ENCODE data around the gene TM9SF2.
A peak's percentile ranks its signal among the peaks of the same experiment; 100 is the strongest.

The TM9SF2 gene

DNA sequence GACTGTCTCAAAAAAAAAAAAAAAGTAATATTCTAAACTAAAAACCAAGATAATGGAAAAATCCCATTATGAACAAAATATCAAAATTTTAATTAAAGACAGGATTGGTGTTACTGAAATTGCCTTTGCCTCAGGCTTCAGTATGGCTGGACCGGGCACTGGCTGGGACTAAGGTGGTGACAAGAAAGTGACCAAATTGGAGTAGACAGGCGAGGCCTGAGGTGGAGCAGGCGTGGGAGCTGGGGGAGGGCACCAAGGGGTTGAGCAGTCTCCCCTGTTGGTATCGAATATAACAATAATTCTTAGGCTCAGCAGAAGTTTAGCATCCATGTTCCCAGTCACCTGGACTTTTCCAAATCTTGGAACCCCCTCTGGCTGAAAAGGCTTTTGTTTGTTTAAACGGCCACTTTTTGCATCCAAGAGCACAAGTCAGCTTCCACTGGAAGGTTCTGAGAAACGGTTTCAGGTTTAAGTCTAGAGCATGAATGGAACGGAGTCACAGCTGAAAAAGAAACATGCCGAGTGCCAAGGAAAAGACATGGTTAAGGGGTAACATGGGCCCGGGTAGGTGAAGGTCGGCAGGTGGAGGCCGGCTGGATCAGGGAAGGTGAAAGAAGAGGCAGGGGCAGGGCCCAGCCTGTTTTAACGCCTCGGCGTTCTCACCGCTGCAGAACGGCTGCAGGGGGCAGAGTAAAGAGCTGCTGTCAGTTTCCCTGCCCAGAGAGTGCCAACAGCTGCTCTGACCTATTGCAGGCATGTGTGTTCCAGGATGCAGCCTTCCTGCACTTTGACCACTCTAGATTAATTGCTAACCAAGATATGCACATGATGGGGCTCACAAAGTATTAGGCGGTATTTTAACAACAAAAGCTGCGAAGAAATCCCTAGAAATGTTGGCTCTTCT, 104.4 kb downstream of the TM9SF2 start:
- no peak for DNase-seq (ENCODE audit: low read depth, low spot score)
- Histone ChIP-seq H3K9ac (ENCODE audit: insufficient read length) (peak overlapping the region; percentile 59), H3K36me3 (ENCODE audit: insufficient read depth, low read length) (no peaks in the 10 kb centered on the region), H3K27ac (no peak overlapping the region), H3K9me3 (ENCODE audit: low read depth, low read length) (no peaks in the 10 kb centered on the region), H3K4me3 (peak overlapping the region; percentile 95)
- TF ChIP-seq POLR2AphosphoS5 (IDR thresholded peaks at IDR 0.05; ENCODE audit: borderline replicate concordance, low read depth, low read length) (no peak), EZH2 (IDR thresholded peaks at IDR 0.05) (no peak), FOXP2 (optimal IDR thresholded peaks at IDR 0.05; ENCODE audit: control extremely low read depth, extremely low read length, insufficient read depth) (no peak)

DNA sequence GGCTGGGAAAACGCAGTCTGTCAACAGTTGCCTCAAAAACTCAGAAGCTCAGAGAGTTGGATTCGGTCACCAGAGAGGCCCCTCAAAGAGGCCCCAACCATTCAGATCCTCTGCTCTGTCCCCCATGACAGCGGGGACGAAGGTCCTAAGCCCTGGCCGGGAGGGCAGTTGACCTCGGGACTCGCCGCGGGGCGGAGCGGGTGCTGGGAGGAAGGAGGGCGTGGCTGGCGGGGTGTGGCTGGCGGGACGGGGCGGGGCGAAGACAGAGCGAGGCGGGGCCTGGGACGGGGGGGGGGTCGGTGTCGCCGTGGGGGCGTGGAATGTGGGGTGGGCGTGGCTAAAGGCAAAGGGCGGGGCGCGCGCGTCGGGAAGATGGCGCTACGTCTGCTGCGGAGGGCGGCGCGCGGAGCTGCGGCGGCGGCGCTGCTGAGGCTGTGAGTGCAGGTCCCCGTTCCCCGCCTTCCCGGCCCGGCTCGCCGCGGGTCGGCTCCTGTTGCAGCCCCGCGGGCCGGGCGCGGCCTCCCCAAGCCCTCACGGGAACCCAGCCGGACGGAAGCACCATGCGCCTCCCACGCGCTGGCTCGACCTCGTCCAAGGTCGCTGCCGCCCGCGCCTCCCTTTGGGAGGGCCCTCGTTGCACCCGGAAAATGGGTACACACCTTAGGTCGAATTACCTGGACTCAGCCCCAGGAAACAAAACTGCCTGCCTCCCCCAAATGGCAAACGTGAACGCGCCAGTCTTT, 105.2 kb downstream of the TM9SF2 start, which contains the start of gene CLYBL:
CLYBL (plus strand) TSS at position 367 of the 743 bp plus-strand sequence.
- Histone ChIP-seq H3K4me3 (peak within 1 kb of the TSS; percentile 95), H3K36me3 (ENCODE audit: insufficient read depth, low read length) (no peaks in the 10 kb centered on the region), H3K9me3 (ENCODE audit: low read depth, low read length) (no peaks in the 10 kb centered on the region), H3K9ac (ENCODE audit: insufficient read length) (peak within 1 kb of the TSS; percentile 91), H3K27ac (peak within 1 kb of the TSS; percentile 34; the same call in 1 of the 2 replicates)
- DNase-seq (ENCODE audit: low read depth, low spot score), result no peak
- TF ChIP-seq POLR2AphosphoS5 (IDR thresholded peaks at IDR 0.05; ENCODE audit: borderline replicate concordance, low read depth, low read length) (peak; percentile 68; the same call in 1 of the 2 replicates), FOXP2 (optimal IDR thresholded peaks at IDR 0.05; ENCODE audit: control extremely low read depth, extremely low read length, insufficient read depth) (no peak)

DNA sequence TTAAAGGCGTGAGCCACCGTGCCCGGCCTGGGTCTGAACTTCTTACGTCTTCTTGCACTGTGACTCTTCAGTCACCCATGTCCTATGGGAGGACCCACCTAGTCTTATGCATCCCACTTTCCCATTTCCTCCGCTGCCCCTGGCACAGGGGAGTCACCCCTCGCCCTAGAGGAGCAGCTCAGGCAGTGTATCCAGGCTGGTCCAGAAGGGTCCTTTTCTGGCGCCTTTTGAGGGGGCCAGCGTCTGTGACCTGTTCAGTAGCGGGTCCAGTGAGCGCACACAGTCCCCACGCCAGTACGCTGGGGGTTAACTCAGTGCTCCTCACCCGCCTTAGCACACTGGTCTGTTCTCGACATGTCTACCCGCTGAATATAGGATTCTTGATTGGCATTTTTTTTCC, 107.1 kb downstream of the TM9SF2 start:
- no peak overlapping the region for H3K9ac ChIP-seq (ENCODE audit: insufficient read length)
- no peak overlapping the region for H3K27ac ChIP-seq
- TF ChIP-seq POLR2AphosphoS5 (IDR thresholded peaks at IDR 0.05; ENCODE audit: borderline replicate concordance, low read depth, low read length), result no peak
- no peak for TF ChIP-seq EZH2 (IDR thresholded peaks at IDR 0.05)
- no peak for TF ChIP-seq FOXP2 (optimal IDR thresholded peaks at IDR 0.05; ENCODE audit: control extremely low read depth, extremely low read length, insufficient read depth)
- no peaks in the 10 kb centered on the region for H3K9me3 ChIP-seq (ENCODE audit: low read depth, low read length)
- H3K4me3 ChIP-seq, result no peak overlapping the region
- DNase-seq (ENCODE audit: low read depth, low spot score), result no peak
- H3K36me3 ChIP-seq (ENCODE audit: insufficient read depth, low read length), result no peaks in the 10 kb centered on the region

DNA sequence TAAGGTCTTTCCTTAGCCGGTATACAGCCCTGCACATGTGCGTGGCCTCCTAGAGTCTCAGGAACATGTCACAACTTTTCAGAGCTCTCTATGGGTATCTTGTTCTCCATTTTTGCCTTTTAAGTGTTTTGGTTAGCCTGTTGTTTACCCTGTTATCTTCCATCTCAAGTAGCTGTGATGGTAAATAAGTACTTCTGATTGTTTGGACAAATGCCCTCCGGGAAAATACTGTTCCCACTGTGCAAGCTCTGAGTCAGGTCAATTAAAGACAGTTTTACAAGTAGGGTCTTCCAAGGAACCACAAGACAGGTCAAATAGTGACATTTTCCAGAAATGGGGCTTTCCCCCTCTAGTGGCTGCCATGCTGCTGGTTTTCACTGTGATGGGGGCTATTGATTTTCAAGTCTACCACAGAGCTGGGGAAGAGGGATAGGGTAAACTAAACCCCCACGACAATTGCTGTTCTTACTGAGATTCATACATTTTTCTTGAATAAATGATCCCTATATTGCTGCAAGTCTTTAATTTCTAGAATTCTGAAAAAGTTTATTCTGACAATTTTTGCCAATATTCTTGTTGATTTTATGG, 109.5 kb downstream of the TM9SF2 start:
- TF ChIP-seq EZH2 (IDR thresholded peaks at IDR 0.05), result no peak
- no peak for TF ChIP-seq FOXP2 (optimal IDR thresholded peaks at IDR 0.05; ENCODE audit: control extremely low read depth, extremely low read length, insufficient read depth)
- no peak for TF ChIP-seq POLR2AphosphoS5 (IDR thresholded peaks at IDR 0.05; ENCODE audit: borderline replicate concordance, low read depth, low read length)
- no peak for DNase-seq (ENCODE audit: low read depth, low spot score)
- Histone ChIP-seq H3K27ac (no peak overlapping the region), H3K9me3 (ENCODE audit: low read depth, low read length) (no peaks in the 10 kb centered on the region), H3K9ac (ENCODE audit: insufficient read length) (no peak overlapping the region), H3K4me3 (no peak overlapping the region), H3K36me3 (ENCODE audit: insufficient read depth, low read length) (no peaks in the 10 kb centered on the region)
